ENCODE results near the gene PPAN.

- TF ChIP-seq CTCF (optimal IDR thresholded peaks at IDR 0.05 in 1 of 3, IDR thresholded peaks at IDR 0.05 in 1 of 3, conservative IDR thresholded peaks at IDR 0.05 in 1 of 3; ENCODE audit: extremely low read depth in 1 of 3, insufficient read depth in 2 of 3, low read length in 3 of 3) (no peak), EZH2 (IDR thresholded peaks at IDR 0.05; ENCODE audit: low read length) (no peak)
Observed at GRCh38 chr19:10096615-10096963, 9.6 kb upstream of the PPAN start.
